H1 (cell line): ENCODE data around the gene FRK. TPM values are rescaled to one million over a fixed set of nuclear protein-coding genes. Genes with fewer than 3 reads are reported as not detected.

Experiments
- CHD7 ChIP-seq: fragments of 300-600 bp; sonication (generic); IDR thresholded peaks from 2 replicates; pipeline ENCODE4 v1.7.1; 2012; ENCODE audit warnings: low read length, moderate library complexity, mild to moderate bottlenecking, inconsistent platforms; ENCODE audit not compliant: insufficient replicate concordance
- CTBP2 ChIP-seq: IDR thresholded peaks from 2 replicates; pipeline ENCODE4 v1.7.0; 2011; ENCODE audit warnings: borderline replicate concordance, mild to moderate bottlenecking, moderate library complexity, mixed read lengths, low read length; ENCODE audit not compliant: insufficient read depth, insufficient read length
- E2F6 ChIP-seq: IDR thresholded peaks from 2 replicates; pipeline ENCODE4 v1.6.1; 2012; ENCODE audit warnings: inconsistent platforms
- JUN ChIP-seq: IDR thresholded peaks from 2 replicates; pipeline ENCODE4 v1.6.1; 2011; ENCODE audit warnings: low read depth, mild to moderate bottlenecking, improper control_type of control experiment, low read length
- RBBP5 ChIP-seq: IDR thresholded peaks from 2 replicates; pipeline ENCODE4 v1.7.1; 2012; ENCODE audit warnings: low read depth, mild to moderate bottlenecking, inconsistent platforms, low read length, moderate library complexity, borderline replicate concordance
- RNF2 ChIP-seq: fragments of 200-900, 300-1000 bp; sonication (generic); IDR thresholded peaks from 2 replicates; pipeline ENCODE4 v1.7.1; 2016; ENCODE audit warnings: borderline replicate concordance, low read depth, mild to moderate bottlenecking, antibody characterized with exemption, low read length; ENCODE audit not compliant: poor library complexity, severe bottlenecking; ENCODE audit errors: missing control alignments
- SAP30 ChIP-seq: fragments of 300-600 bp; sonication (generic); IDR thresholded peaks from 2 replicates; pipeline ENCODE4 v1.7.1; 2012; ENCODE audit warnings: low read length, moderate library complexity, mild to moderate bottlenecking, inconsistent platforms; ENCODE audit not compliant: insufficient read depth, insufficient replicate concordance
- SP4 ChIP-seq: IDR thresholded peaks from 2 replicates; pipeline ENCODE4 v1.6.1; 2012; ENCODE audit warnings: low read length, inconsistent platforms
- TCF12 ChIP-seq: IDR thresholded peaks from 2 replicates; pipeline ENCODE4 v1.6.1; 2011; ENCODE audit warnings: low read depth, mild to moderate bottlenecking, low read length
- ZNF274 ChIP-seq: IDR thresholded peaks from 2 replicates; pipeline ENCODE4 v1.7.0; 2012; ENCODE audit warnings: low read length, borderline replicate concordance; ENCODE audit errors: extremely low read depth
- polyA plus RNA-seq, 7 experiments: library from polyadenylated mRNA; depleted of rRNA in 3 of 7; stranded (reverse) in 5 of 7; unstranded in 2 of 7; fragments of >200 nt in 5 of 7; fragments of 200-250 nt in 2 of 7; gene quantifications; 1 replicate in 5 of 7; 2 replicates in 1 of 7; 4 replicates in 1 of 7; pipeline versions ENCODE4 v1.2.1 to v1.2.3, GENCODE V29; 2011 to 2013; ENCODE audit warnings: missing spikeins in 2 of 7, mixed read lengths in 2 of 7
- total RNA-seq: library from RNA; stranded (reverse); fragmentation: NEBNext Ultra II Directional; extraction: Animal tissue kit (Norgen Biotek cat#: 25700); gene quantifications from 2 replicates; pipeline ENCODE4 v1.2.1, GENCODE V29; 2021

The FRK gene
- total and polyA plus RNA-seq, 2 of the 8 experiments (the other 6 are each of a cell fraction or from before 2014, with no cell fraction given): 0.11 to 0.24 TPM

- TF ChIP-seq CHD7 (no peak), CTBP2 (no peak), TCF12 (no peak), E2F6 (no peak), SP4 (no peak), JUN (no peak), SAP30 (no peak), ZNF274 (no peak), RNF2 (no peak), RBBP5 (no peak)
Observed at GRCh38 chr6:116011520-116011919, 49.2 kb downstream of the FRK start (continued).
